GM19467 (cell line): Measurements from ENCODE around the gene EPHB2.

Source experiments
- ATAC-seq: cut with Tn5 transposase; IDR thresholded peaks from one replicate; pipeline ENCODE4 v1.9.1; 2021; ENCODE audit warnings: mild to moderate bottlenecking, moderate library complexity; ENCODE audit not compliant: unreplicated experiment

The EPHB2 gene

GRCh38 chr1:22852144-22852655, 141.6 kb downstream of the EPHB2 start:
- ATAC-seq, result no peak

- ATAC-seq, result no peak
Observed at GRCh38 chr1:22853651-22854185, 143.1 kb downstream of the EPHB2 start.

DNA sequence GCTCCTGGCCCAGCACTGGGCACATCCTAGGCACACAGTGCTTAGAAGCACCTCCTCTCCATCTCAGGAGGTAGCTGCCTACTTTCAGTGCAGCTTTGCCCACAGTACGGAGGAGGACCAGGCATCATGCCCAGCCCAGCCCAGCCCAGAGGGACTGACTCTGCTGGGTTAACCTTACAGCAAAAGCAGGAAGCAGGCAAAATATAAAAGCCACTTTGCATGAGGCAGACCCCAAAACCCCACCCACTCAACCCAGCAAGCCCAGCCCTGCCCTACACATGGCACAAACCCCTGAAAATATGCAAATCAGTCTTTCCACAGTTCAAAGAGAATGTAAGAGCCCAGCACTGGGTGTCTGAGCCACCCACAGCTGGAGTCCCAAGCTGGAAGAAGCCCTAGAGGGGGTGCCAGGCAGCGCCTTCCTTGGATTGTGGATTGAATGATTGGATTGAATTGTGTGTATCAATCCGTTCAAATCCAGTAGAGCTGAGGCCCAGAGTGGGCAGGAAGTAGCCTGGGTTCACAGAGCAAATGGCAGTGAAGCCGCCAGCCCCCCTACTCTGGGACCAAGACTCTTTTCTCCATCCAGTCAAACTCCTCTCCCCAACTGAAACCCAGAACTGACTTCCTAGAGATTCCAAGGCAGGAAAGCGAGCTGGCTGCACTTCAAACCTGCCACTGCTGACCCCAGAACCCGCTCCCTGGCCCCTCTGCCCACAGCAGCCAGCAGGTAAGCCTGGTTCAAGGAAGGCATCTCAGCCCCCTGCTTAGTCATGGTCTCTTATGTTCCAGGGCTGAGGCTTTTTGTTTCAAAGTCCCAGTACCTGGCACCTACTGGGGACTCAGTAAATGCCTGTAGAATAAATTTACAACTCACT, 144.3 kb downstream of the EPHB2 start:
- ATAC-seq, result no peak

DNA sequence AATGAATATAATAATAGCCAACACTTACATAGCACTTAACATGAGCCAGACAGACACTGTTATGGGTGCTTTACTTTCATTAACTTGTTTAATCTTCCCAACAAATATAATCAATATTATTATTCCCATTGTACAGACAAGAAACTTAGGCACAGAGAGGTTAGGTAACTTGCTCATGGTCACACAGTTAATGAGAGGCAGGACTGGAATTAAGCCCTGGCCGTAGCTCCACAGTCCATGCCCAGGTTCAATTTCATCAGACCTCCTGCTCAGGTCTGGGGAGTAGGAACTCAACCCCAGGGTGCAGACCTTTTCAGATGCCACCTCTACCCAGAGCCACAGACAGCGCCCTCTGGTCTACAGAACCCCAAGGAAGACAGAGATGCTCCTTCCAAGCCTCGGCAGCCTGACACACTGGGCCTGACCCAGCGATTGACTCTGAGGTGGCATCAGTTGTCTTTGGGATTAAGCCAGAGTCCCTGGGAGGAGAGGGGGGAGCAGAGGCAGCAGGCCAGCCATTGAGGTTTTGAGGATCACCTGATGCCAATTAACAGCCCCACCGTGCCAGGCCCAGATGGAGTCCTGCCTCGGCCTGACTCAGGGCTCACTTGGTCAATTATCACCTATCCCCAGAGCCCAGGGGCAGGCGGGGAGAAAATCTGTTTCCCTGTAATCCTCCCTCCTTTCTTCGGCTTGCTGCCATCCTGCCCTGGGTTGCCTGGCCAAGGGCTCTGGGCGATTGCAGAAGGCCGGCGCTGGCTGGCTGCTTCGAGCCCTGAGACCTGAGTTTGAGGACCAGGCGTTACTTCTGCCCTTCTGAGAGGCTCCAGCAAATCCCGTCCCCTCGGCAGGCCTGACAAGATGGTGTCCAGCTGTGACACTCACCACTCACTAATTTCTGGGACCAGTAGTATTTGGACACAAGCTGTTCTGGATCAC, 145.3 kb downstream of the EPHB2 start:
- ATAC-seq, result no peak

GRCh38 chr1:22857661-22858060, 147.0 kb downstream of the EPHB2 start:
- ATAC-seq, result no peak

GRCh38 chr1:22860414-22860800, 149.8 kb downstream of the EPHB2 start:
- no peak for ATAC-seq

GRCh38 chr1:22860883-22861385, 150.3 kb downstream of the EPHB2 start:
- no peak for ATAC-seq

DNA sequence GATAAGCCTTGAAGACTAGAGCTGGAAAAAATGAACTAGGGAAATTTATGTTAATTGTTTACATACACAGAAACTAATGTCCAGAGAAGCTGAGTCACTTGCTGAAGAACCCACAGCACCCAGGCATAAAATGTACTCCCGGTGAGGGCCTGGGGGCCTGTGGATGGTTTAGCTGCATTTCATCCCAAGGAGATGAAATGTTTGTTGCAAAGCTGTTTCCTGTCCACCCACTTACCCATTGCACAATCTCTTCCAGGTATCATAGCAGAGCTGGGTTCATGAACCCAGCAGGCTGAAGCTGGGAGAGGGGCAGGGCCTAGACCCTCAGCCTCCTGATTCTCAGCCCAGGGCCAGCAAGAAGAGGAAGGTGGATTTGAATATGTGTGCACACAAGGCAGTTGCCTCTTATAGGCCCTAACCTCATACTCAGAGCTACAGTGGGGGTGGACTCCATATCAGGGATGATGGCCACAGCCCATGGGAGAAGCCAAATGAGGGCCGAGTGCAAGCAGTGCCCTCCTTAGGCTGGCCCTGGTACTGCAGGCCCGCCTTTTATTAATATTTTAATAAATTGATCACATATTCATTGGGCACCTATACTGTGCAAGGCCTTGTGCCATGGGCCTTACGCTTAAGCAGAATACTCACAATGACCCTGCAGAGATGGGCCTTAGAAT, 151.3 kb downstream of the EPHB2 start:
- no peak for ATAC-seq

GRCh38 chr1:22862752-22863151, 152.1 kb downstream of the EPHB2 start:
- ATAC-seq, result no peak

DNA sequence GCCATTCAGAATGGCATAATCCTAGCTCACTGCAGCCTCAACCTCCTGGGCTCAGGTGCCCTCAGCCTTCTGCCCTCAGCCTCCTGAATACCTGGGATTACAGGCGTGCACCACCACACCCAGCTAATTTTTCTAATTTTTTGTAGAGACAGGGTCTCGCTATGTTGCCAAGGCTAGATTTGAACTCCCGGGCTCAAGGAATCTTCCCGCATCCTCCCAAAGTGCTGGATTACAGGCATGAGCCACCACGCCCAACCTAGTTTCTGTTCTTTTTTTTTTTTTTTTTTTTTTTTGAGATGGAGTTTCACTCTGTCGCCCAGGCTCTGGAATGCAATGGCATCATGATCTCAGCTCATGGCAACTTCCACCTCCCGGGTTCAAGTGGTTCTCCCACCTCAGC, 153.1 kb downstream of the EPHB2 start:
- ATAC-seq, result no peak

DNA sequence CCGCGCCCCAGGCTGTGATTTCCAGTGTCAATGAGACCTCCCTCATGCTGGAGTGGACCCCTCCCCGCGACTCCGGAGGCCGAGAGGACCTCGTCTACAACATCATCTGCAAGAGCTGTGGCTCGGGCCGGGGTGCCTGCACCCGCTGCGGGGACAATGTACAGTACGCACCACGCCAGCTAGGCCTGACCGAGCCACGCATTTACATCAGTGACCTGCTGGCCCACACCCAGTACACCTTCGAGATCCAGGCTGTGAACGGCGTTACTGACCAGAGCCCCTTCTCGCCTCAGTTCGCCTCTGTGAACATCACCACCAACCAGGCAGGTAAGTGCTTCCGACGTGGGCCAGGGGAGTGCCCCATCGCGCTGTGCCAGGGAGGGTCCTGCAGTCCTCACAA, 154.2 kb downstream of the EPHB2 start:
- ATAC-seq, result no peak

DNA sequence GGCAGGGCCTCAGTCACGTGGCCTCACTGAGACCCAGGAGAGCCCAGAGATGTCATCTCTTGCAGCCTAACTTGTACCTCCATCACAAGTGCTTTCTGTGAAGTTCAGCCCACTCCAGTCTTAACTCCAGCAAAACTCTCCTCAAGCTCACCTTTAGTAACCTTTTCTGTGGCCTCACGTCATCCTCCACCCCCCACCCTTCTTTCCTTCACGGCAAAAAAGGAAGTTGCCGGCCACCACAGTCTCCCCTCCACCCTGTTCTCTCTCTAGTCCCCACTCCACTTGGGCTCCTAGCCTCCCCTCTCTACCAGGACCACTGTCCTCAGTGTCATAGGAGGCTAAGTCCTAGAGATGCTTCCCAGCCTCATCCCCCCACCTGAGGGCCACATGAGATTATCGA, 155.1 kb downstream of the EPHB2 start:
- no peak for ATAC-seq

GRCh38 chr1:22866868-22867267, 156.2 kb downstream of the EPHB2 start:
- no peak for ATAC-seq

DNA sequence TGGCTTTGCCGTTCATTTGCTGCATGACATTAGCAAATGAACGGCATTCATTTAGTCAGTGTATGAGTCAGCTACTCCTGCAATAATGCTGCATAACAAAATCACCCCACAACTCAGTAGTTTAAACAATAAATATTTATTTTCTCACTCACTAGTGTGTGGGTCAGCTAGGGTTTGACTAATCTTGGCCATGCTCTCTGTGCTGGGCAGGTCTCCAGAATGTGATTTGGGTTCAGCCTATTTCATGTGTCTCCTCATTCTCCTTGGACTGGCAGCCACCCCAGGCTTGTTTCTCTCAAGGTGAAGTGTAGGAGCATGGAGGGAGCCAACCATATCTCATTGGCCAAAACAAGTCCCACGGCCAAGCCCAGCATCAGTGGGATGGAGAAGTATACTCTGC, 157.7 kb downstream of the EPHB2 start:
- no peak for ATAC-seq

GRCh38 chr1:22869325-22869724, 158.7 kb downstream of the EPHB2 start:
- no peak for ATAC-seq

- ATAC-seq, result no peak
Observed at GRCh38 chr1:22870201-22870871, 159.7 kb downstream of the EPHB2 start.

DNA sequence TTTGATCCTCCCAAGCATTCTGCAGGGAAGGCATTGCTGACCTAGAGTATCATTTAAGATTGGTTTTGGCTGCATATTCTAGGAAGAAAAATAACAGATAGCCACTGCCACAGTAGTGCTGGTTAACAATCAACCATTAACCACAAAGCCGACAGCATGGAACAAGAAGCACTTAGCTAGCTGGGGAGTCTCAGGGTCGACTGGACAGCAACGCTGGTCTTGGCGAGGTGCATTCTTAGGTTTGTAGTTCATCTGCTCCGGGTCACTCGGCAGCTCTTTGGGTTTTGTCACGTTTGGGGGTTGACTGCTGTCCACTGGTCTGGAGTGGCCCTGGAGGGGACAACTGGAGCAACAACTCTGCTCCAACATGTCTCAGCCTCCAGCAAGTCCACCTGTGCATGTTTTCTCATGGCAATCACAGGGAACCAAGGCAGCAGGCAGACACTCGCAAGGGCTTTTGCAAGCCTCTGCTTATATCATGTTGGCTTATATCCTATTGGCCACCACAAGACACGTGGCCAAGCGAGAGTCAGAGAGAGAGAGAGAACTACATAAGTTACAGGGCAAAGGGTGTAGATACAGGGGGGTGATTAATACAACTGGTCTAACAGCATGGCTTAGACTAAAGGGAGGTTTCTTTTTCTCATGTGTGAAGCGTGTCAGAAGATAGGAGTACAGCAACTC, 162.5 kb downstream of the EPHB2 start:
- ATAC-seq, result no peak

DNA sequence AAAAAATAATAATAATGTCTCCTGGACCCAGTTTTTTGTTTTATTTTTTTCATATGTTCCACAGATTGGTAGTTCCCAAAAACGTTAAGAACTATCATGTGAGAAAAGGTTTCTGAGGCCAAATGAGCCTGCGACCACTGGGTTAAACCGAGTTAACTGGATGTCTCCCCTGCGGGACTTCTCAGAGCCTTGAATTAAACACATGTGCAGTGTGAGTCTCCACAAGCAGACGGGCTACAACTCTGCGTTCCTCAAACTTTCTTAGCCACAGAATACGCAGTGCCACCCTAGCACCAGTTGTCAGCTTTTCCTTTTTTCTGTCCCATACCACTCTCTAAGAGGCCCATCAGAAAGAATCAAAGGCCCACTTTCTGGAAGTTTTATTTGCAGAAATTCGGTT, 164.1 kb downstream of the EPHB2 start:
- ATAC-seq, result no peak

DNA sequence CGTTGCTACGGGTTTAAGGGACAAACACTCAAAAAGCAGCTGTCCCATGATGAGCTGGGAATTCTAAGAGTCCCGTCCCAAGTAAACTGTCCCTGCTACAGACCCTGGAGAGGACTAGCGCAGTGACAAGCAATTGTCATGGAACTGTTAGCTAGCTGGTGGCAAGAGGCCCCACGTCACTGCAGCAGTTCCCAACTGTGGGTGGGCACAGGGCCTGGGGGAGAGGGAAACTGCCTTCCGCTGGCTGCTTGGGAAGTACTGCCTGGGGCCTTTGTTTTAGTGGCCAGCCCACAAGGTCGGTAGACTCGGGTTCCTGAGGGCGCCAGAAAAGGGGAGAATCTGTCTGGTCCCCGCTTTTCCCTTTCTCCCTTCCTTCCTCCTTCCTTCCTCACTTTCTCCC, 164.6 kb downstream of the EPHB2 start:
- ATAC-seq, result no peak

DNA sequence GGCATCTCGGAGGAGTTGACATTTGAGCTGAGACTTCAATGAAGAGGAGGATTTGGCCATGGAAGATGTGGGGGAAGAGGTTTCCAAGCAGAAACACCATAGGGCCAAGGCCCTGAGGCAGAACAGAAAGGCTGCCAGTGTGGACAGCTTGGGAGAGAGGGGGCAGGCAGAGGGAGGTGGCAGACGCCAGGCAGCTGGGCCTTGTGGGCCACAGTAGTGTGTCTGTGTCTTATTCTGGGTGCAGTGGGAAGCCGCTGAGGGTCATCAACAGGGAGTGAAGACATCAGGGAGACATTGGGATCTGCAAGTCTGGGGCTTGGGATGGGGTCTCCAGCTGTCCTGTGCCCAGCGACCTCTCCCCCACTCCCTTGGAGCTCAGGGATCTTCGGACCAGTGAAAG, 165.2 kb downstream of the EPHB2 start:
- ATAC-seq, result no peak
